T1000 (cell line): ENCODE data around the gene UPK1B.
"Not testable (repeated sequence)": the region's sequence is repeated elsewhere in the genome, so short reads cannot be mapped to it uniquely, and the experiment has no call there.

ENCODE experiments used
- DNase-seq: peaks from one replicate; lab custom pipeline; 2025; ENCODE audit warnings: mixed read lengths; lab: John Stamatoyannopoulos, UW

Gene UPK1B

DNA sequence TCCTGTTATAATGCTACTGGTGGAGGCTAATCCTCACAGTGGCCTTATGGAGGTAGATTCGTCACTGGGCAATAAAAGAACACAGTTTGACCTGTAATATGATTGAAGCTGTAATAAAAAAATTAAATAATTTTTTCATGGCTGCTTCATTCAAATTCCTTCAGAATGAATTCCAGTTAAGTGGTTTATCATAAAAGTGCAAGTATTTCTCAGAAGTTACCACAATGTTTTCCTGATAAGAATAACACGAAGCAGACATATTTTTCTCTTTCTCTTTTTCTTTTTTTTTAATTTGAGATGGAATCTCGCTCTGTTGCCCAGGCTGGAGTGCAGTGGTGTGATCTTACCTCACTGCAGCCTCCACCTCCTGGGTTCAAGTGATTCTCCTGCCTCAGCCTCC, 51.7 kb downstream of the UPK1B start:
- DNase-seq: no peak

GRCh38 chr3:119227070-119227850, 53.9 kb downstream of the UPK1B start:
- no peak for DNase-seq

DNA sequence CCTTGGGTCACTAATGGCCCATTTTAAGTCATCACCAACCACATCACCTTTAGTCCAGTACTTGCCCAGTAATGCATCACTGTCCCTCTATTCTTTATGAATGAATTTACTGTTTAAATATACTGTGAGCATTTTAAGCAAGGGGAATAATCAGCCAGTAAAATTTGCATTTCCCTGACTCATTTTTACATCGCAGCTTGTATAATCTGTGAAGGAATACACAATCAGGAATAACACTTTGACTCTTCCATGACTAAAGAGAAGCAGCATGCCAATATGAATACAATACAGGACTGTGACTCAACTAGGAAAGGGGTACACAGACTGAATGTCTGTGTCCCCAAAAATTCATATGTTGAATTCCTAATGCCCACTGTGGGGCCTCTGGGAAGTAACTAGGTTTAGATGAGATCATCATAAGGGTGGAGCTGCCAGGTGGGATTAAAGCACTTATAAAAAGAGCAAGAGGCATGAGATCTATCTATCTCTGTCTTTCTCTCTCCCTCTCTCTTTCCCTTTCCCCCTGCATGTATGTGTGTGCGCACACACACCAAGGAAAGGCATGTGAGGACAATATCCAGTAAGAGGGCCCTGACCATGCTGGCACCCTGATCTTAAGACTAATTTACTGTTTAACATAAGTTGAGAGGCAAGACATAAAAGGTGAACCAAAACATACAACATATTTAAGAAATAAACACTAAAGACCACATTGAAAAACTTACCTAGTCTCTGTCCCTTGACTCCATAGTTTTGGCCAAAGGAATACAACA, 55.2 kb downstream of the UPK1B start:
- no peak for DNase-seq

- no peak for DNase-seq
These were observed 55.8 kb downstream of the UPK1B start for GRCh38 chr3:119229190-119229589.

GRCh38 chr3:119230071-119230470, 56.7 kb downstream of the UPK1B start:
- no peak for DNase-seq

DNA sequence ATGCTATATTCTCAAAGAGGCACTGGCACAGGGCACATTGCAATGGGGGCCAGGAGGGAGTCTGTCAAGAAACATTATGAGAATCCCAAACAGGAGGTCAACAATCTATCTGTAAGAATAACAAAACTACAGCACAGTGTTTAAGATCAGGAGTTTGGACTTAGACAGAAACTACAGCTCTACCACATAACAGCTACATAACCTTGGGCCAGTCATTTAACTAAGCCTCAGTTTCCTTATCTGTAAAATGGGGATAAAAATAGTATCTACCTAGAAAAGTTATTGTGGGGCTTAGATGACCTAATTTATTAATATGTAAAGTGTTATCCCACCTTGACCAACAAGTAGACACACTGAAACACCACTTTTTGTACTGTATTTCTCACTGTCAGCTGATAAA, 57.3 kb downstream of the UPK1B start:
- no peak for DNase-seq

DNA sequence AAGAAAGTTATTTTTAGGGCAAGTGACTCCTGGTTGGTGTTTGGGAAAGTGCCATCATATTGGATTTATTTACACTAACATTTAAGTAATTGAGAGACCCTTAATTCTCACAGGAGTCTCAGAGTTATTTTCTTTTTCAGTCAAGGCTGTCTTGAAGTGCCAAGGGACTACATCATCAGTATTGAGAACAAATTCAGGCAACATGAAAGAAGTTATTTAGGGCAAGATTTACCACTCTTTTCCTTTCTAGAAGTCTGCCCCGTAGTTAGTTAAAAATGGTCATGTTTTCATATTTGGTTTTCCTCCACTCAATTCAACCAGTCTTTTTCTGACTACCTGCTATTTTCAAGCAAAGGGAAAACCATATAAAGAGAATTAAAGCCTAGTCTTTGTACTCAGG, 61.2 kb downstream of the UPK1B start:
- no peak for DNase-seq

GRCh38 chr3:119235151-119235550, 61.8 kb downstream of the UPK1B start:
- no peak for DNase-seq

- DNase-seq: no peak
These were observed 63.4 kb downstream of the UPK1B start for GRCh38 chr3:119236756-119237155.

GRCh38 chr3:119237299-119237698, 63.9 kb downstream of the UPK1B start:
- no peak for DNase-seq

DNA sequence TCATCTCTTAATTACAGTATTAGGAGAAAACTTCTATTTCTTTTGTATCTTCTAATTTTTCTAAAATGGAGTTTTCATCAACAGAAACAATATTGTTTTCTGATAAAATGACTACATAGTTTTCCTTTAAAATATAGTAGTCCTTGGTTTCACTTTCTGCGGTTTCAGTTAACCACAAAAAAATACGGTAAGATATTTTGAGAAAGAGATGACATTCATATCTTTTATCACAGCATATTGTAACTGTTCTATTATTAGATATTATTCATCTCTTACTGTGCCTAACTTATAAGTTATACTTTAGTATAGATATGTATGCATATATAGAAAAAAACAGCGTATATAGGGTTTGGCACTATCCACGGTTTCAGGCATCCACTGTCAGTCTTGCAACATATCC, 65.0 kb downstream of the UPK1B start:
- DNase-seq: no peak

DNA sequence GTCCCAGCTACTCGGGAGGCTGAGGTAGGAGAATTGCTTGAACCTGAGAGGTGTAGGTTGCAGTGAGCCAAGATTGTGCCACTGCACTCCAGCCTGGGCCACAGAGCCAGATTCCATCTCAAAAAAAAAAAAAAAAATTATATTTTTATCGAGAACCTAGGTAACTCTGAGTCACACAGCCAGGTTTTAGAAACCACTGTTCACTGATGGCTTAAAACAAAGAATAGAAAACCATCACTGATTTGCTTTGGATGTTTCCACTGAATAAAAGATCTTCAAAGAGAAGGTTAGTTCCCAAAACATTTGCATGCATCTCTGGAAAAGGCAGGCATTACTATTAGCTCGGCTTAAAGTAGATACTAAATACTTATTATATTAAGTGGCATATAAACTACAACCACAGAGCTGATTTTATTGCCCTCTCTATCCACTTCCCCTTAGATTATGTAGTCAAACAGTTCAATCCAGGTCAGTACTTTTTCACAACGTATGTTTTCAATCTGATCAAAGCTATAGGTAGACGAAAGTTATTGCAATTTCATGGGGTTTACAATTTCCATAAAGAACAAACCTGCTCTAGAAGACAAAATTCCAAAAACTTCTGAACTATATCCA, 65.9 kb downstream of the UPK1B start:
- DNase-seq: no peak

GRCh38 chr3:119240101-119240590, 66.7 kb downstream of the UPK1B start:
- no peak for DNase-seq

DNA sequence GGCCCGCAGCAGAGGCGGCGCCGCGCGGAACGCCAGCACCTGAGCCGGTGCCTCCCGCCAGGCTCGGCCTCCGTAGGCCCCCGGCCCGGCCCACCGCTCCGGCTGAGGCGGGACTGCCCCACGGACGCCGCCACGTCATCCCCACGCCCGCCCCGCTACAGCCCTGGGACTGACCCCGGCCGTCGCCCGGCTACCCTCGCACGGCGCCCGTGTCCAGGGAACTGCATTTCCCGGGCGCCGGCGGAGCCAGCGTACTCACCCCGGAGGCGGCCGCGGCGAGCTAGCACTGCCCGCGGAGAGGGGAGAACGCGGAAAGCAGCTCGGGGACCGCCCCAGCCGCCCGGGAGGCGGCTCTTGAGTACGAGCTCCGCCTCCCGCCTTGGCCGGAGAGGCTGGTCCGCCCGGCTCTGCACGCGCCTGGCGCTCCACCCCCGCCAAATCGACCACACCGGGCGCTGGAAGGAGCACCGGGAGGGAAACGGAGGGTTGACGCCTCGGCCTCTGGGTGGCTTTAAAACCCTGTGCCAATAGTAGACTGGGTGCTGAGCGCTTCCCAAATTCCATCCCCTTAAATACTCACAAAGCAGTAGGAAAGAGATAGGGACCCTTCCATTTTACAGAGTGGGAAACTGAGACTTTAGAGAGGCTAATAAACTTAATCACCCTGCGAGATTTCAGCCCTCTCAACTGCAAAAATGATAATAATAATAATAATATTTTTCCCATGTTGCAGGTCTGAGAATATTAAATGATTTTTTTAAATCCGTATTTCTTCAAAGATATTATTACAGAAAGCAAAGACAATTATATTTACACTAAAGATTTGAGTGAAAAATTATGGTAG, 67.4 kb downstream of the UPK1B start, which contains the start of gene B4GALT4:
TSS of gene B4GALT4 (minus strand) at position 288 of the 844 bp plus-strand sequence. CDS start 10,779 bp downstream, outside the sequence.
- peak; percentile 77 for DNase-seq

GRCh38 chr3:119242387-119243057, 69.1 kb downstream of the UPK1B start:
- not testable (repeated sequence) for DNase-seq

DNA sequence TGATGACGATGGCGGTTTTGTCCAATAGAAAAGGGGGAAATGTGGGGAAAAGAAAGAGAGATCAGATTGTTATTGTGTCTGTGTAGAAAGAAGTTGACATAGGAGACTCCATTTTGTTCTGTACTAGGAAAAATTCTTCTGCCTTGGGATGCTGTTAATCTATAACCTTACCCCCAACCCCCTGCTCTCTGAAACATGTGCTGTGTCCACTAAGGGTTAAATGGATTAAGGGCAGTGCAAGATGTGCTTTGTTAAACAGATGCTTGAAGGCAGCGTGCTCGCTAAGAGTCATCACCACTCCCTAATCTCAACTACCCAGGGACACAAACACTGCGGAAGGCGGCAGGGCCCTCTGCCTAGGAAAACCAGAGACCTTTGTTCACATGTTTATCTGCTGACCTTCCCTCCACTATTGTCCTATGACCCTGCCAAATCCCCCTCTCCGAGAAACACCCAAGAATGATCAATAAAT, 69.7 kb downstream of the UPK1B start:
- not testable (repeated sequence) for DNase-seq

- no peak for DNase-seq
These were observed 70.3 kb downstream of the UPK1B start for GRCh38 chr3:119243712-119244111.

- DNase-seq: no peak
These were observed 72.4 kb downstream of the UPK1B start for GRCh38 chr3:119245778-119246177.
